ENCODE results near the gene ADK. TPM values are rescaled to one million over a fixed set of nuclear protein-coding genes. Genes with fewer than 3 reads are reported as not detected.
"Not testable (repeated sequence)": the region's sequence is repeated elsewhere in the genome, so short reads cannot be mapped to it uniquely, and the experiment has no call there.

Gene ADK
- total RNA-seq, 1 experiment from 2014 or later, result 66.6 TPM

DNA sequence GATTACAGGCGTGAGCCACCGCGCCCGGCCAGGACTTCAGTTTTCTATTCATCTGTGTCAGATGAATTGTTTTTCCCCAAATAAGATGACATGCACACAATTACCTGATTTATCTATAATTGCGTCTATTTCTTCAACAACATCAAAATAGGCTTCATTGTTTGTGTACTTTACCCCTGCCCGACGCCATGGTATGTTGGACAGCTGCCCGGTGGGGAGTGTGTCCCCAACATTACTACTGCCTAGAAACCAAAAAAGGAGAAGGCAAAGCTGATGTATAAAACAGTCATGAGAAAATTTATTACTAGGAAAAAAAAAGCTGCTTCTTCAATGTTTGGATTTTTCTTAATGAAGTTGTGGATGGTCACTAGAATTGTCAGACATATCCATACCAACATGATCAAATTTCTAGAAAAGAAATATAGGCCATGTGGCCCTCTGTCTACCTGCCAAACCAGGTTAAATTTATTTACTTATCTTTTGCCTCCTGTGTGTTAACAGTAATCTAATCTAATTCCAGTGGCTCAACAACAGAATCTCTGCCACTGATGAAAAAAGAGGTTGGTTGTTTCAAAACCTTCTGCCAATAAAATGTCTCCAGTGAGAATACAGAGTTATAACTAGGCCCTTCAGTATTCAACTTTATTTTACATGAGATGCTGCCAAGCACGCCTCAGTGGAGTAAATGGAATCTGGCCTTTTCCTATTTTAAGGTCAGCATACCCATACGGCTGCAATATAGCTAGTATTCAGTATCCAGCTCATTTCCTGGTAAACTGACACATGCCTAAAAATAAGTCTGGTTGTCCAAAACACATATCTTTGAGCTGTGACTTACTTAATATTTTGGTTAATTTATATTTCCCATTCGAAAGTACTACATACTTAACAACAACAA, 16.8 kb upstream of the ADK start:
- Mint-ChIP-seq H3K4me1 (ENCODE audit: low read depth, unreplicated experiment) (no peaks in the 10 kb centered on the region), H3K4me3 (ENCODE audit: low read depth, unreplicated experiment) (no peak overlapping the region), H3K27ac (ENCODE audit: unreplicated experiment) (no peak overlapping the region), H3K36me3 (ENCODE audit: insufficient read depth, unreplicated experiment) (peaks cover 45% of the 10 kb centered on the region), H3K27me3 (ENCODE audit: unreplicated experiment) (no peaks in the 10 kb centered on the region), H3K9me3 (ENCODE audit: low read depth, unreplicated experiment) (no peaks in the 10 kb centered on the region)
- TF ChIP-seq, protein P1, sequence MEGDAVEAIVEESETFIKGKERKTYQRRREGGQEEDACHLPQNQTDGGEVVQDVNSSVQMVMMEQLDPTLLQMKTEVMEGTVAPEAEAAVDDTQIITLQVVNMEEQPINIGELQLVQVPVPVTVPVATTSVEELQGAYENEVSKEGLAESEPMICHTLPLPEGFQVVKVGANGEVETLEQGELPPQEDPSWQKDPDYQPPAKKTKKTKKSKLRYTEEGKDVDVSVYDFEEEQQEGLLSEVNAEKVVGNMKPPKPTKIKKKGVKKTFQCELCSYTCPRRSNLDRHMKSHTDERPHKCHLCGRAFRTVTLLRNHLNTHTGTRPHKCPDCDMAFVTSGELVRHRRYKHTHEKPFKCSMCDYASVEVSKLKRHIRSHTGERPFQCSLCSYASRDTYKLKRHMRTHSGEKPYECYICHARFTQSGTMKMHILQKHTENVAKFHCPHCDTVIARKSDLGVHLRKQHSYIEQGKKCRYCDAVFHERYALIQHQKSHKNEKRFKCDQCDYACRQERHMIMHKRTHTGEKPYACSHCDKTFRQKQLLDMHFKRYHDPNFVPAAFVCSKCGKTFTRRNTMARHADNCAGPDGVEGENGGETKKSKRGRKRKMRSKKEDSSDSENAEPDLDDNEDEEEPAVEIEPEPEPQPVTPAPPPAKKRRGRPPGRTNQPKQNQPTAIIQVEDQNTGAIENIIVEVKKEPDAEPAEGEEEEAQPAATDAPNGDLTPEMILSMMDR (IDR thresholded peaks at IDR 0.05; ENCODE audit: unreplicated experiment), result no peak
- intact Hi-C loops (cut with micrococcal nuclease; ENCODE audit: unreplicated experiment), result no loop called here
- CTCF ChIA-PET, result no interaction called here
- no peak for DNase-seq
- no TSS peak for BruUV-seq (replicated peaks)

DNA sequence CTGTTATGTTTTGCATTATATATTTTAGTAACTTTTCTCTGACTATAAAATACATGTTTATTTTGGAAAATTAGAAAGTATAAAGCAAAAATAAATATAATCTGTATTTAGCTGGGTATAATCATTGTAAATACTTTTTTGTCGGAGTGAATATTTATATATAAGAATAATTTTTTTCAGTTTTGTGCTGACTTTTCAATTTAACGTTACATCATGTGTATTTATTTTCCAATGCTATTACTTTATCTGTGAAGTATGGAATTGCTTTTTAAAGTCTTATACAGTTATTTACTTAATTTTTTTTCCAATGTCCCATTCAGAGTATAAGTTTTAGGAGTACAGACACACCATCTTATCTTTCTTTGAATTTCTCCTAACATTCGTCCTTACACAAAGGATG, 15.6 kb upstream of the ADK start:
- Mint-ChIP-seq H3K27ac (ENCODE audit: unreplicated experiment) (no peak overlapping the region), H3K36me3 (ENCODE audit: insufficient read depth, unreplicated experiment) (peaks cover 42% of the 10 kb centered on the region), H3K27me3 (ENCODE audit: unreplicated experiment) (no peaks in the 10 kb centered on the region), H3K9me3 (ENCODE audit: low read depth, unreplicated experiment) (no peaks in the 10 kb centered on the region), H3K4me3 (ENCODE audit: low read depth, unreplicated experiment) (no peak overlapping the region), H3K4me1 (ENCODE audit: low read depth, unreplicated experiment) (no peaks in the 10 kb centered on the region)
- BruUV-seq (replicated peaks), result no TSS peak
- no peak for DNase-seq
- TF ChIP-seq, protein P1 (IDR thresholded peaks at IDR 0.05; ENCODE audit: unreplicated experiment), result no peak
- intact Hi-C loops (cut with micrococcal nuclease; ENCODE audit: unreplicated experiment), result no loop called here
- CTCF ChIA-PET, result no interaction called here

DNA sequence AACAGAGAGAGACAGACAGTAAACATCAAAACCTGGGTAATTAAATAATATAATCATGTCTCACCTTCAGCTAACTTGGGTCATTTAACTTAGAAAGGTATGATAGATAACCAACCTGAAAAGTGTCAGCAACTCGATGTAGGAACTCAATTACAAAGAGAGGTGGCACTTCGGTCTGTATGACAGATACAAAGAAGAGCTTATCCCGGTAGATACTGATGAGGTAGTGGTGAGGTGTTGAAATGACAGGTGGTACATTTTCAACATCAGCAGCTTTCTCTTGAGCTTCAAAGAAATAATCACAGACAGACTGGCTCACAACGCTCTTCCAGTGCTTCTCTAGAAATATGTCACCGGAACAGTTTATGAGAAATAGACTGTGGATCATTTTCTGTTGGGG, 13.0 kb upstream of the ADK start:
- TF ChIP-seq, protein P1 (IDR thresholded peaks at IDR 0.05; ENCODE audit: unreplicated experiment), result no peak
- peaks cover 37% of the 10 kb centered on the region for H3K36me3 Mint-ChIP-seq (ENCODE audit: insufficient read depth, unreplicated experiment)
- no peak overlapping the region for H3K4me3 Mint-ChIP-seq (ENCODE audit: low read depth, unreplicated experiment)
- no peaks in the 10 kb centered on the region for H3K9me3 Mint-ChIP-seq (ENCODE audit: low read depth, unreplicated experiment)
- no peaks in the 10 kb centered on the region for H3K27me3 Mint-ChIP-seq (ENCODE audit: unreplicated experiment)
- BruUV-seq (replicated peaks), result no TSS peak
- no peak for DNase-seq
- H3K27ac Mint-ChIP-seq (ENCODE audit: unreplicated experiment), result no peak overlapping the region
- H3K4me1 Mint-ChIP-seq (ENCODE audit: low read depth, unreplicated experiment), result no peaks in the 10 kb centered on the region
- intact Hi-C loops (cut with micrococcal nuclease; ENCODE audit: unreplicated experiment), result no loop called here
- CTCF ChIA-PET, result interaction anchor here (0.7 kb wide), 1 partner anchor 356 kb away, joined by 16 read pairs; the partner anchor contains the start of gene CHCHD1

DNA sequence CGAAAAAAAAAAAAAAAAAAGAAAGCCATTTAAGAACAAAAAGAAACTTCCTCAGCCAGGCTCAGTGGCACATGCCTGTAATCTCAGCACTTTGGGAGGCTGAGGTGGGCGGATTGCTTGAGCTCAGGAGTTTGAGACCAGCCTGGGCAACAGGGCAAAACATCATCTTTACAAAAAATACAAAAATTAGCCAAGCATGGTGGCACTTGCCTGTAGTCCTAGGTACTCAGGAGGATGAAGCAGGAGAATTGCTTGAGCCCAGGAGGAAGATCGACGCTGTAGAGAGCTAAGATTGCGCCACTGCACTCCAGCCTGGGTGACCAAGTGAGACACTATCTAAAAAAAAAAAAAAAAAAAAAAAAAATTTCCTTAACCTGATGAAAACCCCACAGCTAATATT, 12.4 kb upstream of the ADK start:
- H3K27ac Mint-ChIP-seq (ENCODE audit: unreplicated experiment); H3K27me3 Mint-ChIP-seq (ENCODE audit: unreplicated experiment); H3K9me3 Mint-ChIP-seq (ENCODE audit: low read depth, unreplicated experiment); H3K4me1 Mint-ChIP-seq (ENCODE audit: low read depth, unreplicated experiment); H3K4me3 Mint-ChIP-seq (ENCODE audit: low read depth, unreplicated experiment); intact Hi-C loops (cut with micrococcal nuclease; ENCODE audit: unreplicated experiment); BruUV-seq (replicated peaks); DNase-seq: not testable (repeated sequence)
- peaks cover 31% of the 10 kb centered on the region for H3K36me3 Mint-ChIP-seq (ENCODE audit: insufficient read depth, unreplicated experiment)
- CTCF ChIA-PET, result interaction anchor here (0.7 to 0.8 kb wide), 3 partner anchors 21 to 357 kb away, joined by 3 to 16 read pairs (median 3); partner anchors contain the start of gene CHCHD1

DNA sequence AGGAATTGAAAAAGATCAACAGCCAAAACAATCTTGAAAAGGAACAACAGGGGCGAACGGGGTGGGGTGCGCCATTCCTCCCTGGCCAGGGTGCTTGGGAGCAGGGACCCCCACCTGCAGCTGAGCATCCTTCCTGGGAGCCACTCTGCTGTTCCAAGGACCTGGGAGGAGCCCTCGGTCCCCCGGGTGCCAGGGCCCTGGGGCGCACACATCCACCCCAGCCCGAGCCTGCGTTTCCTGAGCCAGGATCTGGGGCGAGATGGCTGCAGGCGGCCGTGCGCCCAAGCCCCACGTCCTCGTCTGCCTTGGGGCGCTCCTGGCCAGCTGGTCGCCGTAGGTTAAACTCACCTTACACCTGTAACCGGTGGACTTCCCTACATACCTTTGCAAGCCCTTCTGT, 11.0 kb upstream of the ADK start:
- Mint-ChIP-seq H3K4me3 (ENCODE audit: low read depth, unreplicated experiment) (no peak overlapping the region), H3K9me3 (ENCODE audit: low read depth, unreplicated experiment) (no peaks in the 10 kb centered on the region), H3K4me1 (ENCODE audit: low read depth, unreplicated experiment) (no peaks in the 10 kb centered on the region), H3K27me3 (ENCODE audit: unreplicated experiment) (no peaks in the 10 kb centered on the region), H3K27ac (ENCODE audit: unreplicated experiment) (no peak overlapping the region), H3K36me3 (ENCODE audit: insufficient read depth, unreplicated experiment) (peaks cover 19% of the 10 kb centered on the region)
- TF ChIP-seq, protein P1 (IDR thresholded peaks at IDR 0.05; ENCODE audit: unreplicated experiment), result no peak
- no TSS peak for BruUV-seq (replicated peaks)
- intact Hi-C loops (cut with micrococcal nuclease; ENCODE audit: unreplicated experiment), result no loop called here
- DNase-seq, result no peak
- CTCF ChIA-PET, result interaction anchor here (0.6 kb wide), 1 partner anchor 225 kb away, joined by 3 read pairs; no protein-coding TSS in a partner anchor
